ENCODE data around the gene MPPED2.
"Not testable (repeated sequence)": the region's sequence is repeated elsewhere in the genome, so short reads cannot be mapped to it uniquely, and the experiment has no call there.

DNA sequence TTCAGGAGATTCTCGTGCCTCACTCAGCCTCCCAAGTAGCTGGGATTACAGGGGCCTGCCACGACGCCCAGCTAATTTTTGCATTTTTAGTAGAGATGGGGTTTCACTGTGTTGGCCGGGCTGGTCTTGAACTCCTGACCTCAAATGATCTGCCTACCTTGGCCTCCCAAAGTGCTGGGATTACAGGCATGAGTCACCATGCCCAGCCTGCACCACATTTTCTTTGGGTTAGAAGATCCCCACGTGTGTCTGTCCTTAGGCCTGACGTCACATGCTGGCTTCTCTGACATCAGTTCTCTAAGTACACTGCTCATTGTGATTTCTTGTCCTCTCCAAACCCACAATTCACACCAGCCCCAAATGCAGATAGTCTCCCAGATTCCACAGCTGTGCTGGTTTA is 31.6 kb downstream of the MPPED2 start:
- not testable (repeated sequence) for TF ChIP-seq CREB1 (IDR thresholded peaks at IDR 0.05; ENCODE audit: low read depth); YBX1 (IDR thresholded peaks at IDR 0.05); RAD51 (IDR thresholded peaks at IDR 0.05)
- TF ChIP-seq, protein P1, sequence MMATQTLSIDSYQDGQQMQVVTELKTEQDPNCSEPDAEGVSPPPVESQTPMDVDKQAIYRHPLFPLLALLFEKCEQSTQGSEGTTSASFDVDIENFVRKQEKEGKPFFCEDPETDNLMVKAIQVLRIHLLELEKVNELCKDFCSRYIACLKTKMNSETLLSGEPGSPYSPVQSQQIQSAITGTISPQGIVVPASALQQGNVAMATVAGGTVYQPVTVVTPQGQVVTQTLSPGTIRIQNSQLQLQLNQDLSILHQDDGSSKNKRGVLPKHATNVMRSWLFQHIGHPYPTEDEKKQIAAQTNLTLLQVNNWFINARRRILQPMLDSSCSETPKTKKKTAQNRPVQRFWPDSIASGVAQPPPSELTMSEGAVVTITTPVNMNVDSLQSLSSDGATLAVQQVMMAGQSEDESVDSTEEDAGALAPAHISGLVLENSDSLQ (IDR thresholded peaks at IDR 0.05) = not testable (repeated sequence)
- TF ChIP-seq, protein P2, sequence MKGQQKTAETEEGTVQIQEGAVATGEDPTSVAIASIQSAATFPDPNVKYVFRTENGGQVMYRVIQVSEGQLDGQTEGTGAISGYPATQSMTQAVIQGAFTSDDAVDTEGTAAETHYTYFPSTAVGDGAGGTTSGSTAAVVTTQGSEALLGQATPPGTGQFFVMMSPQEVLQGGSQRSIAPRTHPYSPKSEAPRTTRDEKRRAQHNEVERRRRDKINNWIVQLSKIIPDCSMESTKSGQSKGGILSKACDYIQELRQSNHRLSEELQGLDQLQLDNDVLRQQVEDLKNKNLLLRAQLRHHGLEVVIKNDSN (IDR thresholded peaks at IDR 0.05; ENCODE audit: borderline replicate concordance, extremely low read length, insufficient read depth, low read depth, low read length) = not testable (repeated sequence)

Measured in GM12878 (cell line).